ENCODE data around the gene CT47B1.

DNA sequence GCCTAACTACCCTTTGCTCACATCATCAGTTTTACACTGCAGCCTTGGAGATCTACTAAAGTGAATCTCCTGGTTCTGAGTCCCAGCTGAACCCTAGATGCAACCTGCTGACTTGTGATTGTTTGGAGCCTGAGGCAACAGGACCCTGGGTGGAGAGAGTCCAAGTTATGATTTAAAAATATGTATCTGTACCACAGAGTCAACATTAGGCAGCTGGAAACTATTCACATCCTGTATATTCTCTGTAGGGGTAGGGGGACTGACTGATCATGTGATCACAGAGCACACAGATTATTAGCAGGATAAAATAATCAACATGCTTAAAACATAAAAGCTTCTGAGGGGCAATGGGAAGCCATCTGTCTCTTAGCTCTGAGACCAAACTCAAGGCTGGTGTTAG is 52.1 kb downstream of the CT47B1 start:
- no peak for TF ChIP-seq SP1 (IDR thresholded peaks at IDR 0.05; ENCODE audit: low read depth, low read length)
- TF ChIP-seq RFX5 (IDR thresholded peaks at IDR 0.05; ENCODE audit: low read depth, low read length) = no peak
- no peak for TF ChIP-seq EED (IDR thresholded peaks at IDR 0.05; ENCODE audit: low read depth)
- TF ChIP-seq TBL1XR1 (IDR thresholded peaks at IDR 0.05; ENCODE audit: low read depth, low read length) = no peak
- no peak for TF ChIP-seq FOS (IDR thresholded peaks at IDR 0.05; ENCODE audit: borderline replicate concordance, extremely low read depth, insufficient read length)
- no peak for TF ChIP-seq POLR2A (IDR thresholded peaks at IDR 0.05; ENCODE audit: low read depth, low read length)
- TF ChIP-seq TCF7 (IDR thresholded peaks at IDR 0.05; ENCODE audit: borderline replicate concordance) = no peak
- TF ChIP-seq ETV6 (conservative IDR thresholded peaks at IDR 0.05 in 1 of 2, IDR thresholded peaks at IDR 0.05 in 1 of 2; ENCODE audit: borderline replicate concordance in 1 of 2, low read depth in 1 of 2) = no peak
- TF ChIP-seq CTCF (IDR thresholded peaks at IDR 0.05 in 2 of 3, conservative IDR thresholded peaks at IDR 0.05 in 1 of 3; ENCODE audit: control insufficient read depth in 2 of 3, extremely low read depth in 1 of 3, insufficient read depth in 1 of 3, low read depth in 3 of 3, low read length in 3 of 3) = no peak
- no peak for TF ChIP-seq SMC3 (IDR thresholded peaks at IDR 0.05; ENCODE audit: borderline replicate concordance, low read length)
- TF ChIP-seq YY1 (IDR thresholded peaks at IDR 0.05; ENCODE audit: low read depth, low read length) = no peak

Measured in GM12878 (cell line).